ENCODE data around the gene CACNA1A. TPM values are rescaled to one million over a fixed set of nuclear protein-coding genes. Genes with fewer than 3 reads are reported as not detected.

CACNA1A gene
- total RNA-seq, 4 donors from 2014 or later: 0.33 to 0.75 (median 0.43) TPM

DNA sequence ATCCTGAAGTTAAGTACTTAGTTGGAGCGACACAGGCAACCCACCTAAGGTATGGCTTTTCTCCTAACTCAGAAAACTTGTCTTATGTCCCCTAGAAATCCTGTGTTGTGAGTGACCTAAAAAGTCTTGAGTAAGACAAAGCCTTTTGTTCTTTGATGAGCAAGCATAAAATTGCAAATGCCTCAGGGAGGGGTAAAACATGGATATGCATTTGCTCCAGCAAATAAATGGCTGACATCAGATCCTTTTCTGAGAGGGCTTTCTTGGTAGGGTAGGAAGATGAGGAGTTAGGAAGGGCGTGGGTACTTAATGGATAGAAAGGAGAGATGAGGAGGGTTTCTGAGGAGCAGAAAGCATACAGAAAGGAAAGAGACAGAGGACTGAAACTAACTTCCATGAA is 192.4 kb downstream of the CACNA1A start:
- Histone ChIP-seq H3K4me1 (no peaks in the 10 kb centered on the region), H3K27ac (replicated peaks in 1 of 4) (no peak overlapping the region), H3K36me3 (no peaks in the 10 kb centered on the region), H3K4me3 (no peak overlapping the region), H3K9me3 (peaks cover 0 to 37% (median 15%) of the 10 kb centered on the region in 4 donors), H3K27me3 (peaks cover 0 to 6% (median 0%) of the 10 kb centered on the region in 4 donors)
- no peak for TF ChIP-seq EP300 (IDR thresholded peaks at IDR 0.05)
- no peak for TF ChIP-seq POLR2A (IDR thresholded peaks at IDR 0.05; ENCODE audit: low read depth)
- no peak for TF ChIP-seq POLR2AphosphoS5 (IDR thresholded peaks at IDR 0.05)
- TF ChIP-seq, protein P1, sequence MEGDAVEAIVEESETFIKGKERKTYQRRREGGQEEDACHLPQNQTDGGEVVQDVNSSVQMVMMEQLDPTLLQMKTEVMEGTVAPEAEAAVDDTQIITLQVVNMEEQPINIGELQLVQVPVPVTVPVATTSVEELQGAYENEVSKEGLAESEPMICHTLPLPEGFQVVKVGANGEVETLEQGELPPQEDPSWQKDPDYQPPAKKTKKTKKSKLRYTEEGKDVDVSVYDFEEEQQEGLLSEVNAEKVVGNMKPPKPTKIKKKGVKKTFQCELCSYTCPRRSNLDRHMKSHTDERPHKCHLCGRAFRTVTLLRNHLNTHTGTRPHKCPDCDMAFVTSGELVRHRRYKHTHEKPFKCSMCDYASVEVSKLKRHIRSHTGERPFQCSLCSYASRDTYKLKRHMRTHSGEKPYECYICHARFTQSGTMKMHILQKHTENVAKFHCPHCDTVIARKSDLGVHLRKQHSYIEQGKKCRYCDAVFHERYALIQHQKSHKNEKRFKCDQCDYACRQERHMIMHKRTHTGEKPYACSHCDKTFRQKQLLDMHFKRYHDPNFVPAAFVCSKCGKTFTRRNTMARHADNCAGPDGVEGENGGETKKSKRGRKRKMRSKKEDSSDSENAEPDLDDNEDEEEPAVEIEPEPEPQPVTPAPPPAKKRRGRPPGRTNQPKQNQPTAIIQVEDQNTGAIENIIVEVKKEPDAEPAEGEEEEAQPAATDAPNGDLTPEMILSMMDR (IDR thresholded peaks at IDR 0.05): no peak
- WGBS: 88% methylated on average over 2 of the region's 2 CpGs
- intact Hi-C loops (cut with DNase I): no loop called here
- no peak for DNase-seq (ENCODE audit: extremely low spot score)

DNA sequence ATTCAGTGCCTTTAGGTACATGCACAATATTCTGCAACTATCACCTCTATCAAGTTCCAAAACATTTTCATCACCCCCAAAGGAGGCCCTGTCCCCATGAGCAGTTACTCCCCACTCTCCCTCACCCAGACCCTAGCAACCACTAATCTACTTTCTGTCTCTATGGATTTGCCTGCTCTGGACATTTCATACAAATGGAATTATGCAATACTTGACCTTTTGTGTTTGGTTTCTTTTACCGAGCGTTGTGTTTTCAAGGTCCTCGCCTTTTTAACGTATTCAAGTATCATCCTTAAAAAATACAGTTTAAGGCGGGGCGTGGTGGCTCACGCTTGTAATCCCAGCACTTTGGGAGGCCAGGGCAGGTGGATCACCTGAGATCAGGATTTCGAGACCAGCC is 196.4 kb downstream of the CACNA1A start:
- Histone ChIP-seq H3K36me3 (no peaks in the 10 kb centered on the region), H3K27ac (replicated peaks in 1 of 4) (no peak overlapping the region), H3K4me1 (no peaks in the 10 kb centered on the region), H3K4me3 (no peak overlapping the region), H3K27me3 (peaks cover 0 to 21% (median 0%) of the 10 kb centered on the region in 4 donors), H3K9me3 (peaks cover 0 to 28% (median 13%) of the 10 kb centered on the region in 4 donors)
- no peak for DNase-seq (ENCODE audit: extremely low spot score)
- 73% methylated on average over 8 of the region's 8 CpGs for WGBS
- intact Hi-C loops (cut with DNase I): no loop called here
- TF ChIP-seq POLR2AphosphoS5 (IDR thresholded peaks at IDR 0.05): no peak
- no peak for TF ChIP-seq POLR2A (IDR thresholded peaks at IDR 0.05; ENCODE audit: low read depth)
- TF ChIP-seq EP300 (IDR thresholded peaks at IDR 0.05): no peak
- TF ChIP-seq, protein P1 (IDR thresholded peaks at IDR 0.05): no peak

DNA sequence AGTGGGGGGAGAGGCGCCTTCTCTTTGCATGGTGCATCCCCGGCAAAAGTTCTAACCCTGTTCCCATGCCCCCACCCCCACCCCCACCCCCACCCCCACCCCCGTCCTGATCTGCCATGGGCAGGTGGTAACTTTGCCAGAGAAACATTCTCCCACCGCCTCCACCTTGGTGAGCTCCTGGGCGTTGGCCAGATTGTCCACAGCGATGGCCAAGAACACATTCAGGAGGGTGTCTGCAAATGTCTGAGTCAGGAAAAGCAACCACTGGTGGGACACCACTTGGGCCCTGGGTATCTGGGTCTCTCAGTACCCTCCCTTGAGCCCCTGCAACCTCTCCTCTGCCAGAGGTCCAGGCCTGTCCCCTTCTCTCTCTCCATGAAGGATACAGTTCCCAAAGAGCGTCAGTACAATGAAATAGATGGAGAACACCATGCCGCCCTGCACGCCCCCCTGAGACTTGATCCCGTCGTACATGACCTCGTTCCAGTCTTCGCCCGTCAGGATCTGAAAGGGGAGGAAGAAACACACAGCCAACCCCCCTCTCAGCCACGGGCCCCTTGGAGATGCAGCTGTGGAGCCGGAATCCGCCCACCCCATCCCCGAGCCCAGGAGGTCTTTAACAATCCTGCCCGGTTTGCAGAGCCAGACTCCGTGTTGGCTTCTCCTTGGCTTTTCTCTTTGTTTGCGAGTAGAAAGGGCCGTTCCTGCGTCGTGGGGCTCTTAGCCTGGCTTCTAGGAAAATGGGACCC is 202.7 kb downstream of the CACNA1A start:
- no peak for TF ChIP-seq POLR2AphosphoS5 (IDR thresholded peaks at IDR 0.05)
- TF ChIP-seq POLR2A (IDR thresholded peaks at IDR 0.05; ENCODE audit: low read depth): no peak
- TF ChIP-seq EP300 (IDR thresholded peaks at IDR 0.05): no peak
- TF ChIP-seq, protein P1 (IDR thresholded peaks at IDR 0.05): no peak
- peaks cover 0 to 6% (median 4%) of the 10 kb centered on the region in 4 donors for H3K4me1 ChIP-seq
- H3K27ac ChIP-seq (replicated peaks in 1 of 4): no peak overlapping the region
- H3K9me3 ChIP-seq: no peaks in the 10 kb centered on the region
- H3K36me3 ChIP-seq: no peaks in the 10 kb centered on the region
- H3K4me3 ChIP-seq: no peak overlapping the region
- intact Hi-C loops (cut with DNase I): no loop called here
- no peak for DNase-seq (ENCODE audit: extremely low spot score)
- WGBS: 71% methylated on average over 22 of the region's 24 CpGs
- H3K27me3 ChIP-seq: peaks cover 0 to 77% (median 10%) of the 10 kb centered on the region in 4 donors

- TF ChIP-seq EP300 (IDR thresholded peaks at IDR 0.05) (no peak), POLR2AphosphoS5 (IDR thresholded peaks at IDR 0.05) (no peak), POLR2A (IDR thresholded peaks at IDR 0.05; ENCODE audit: low read depth) (no peak)
- TF ChIP-seq, protein P1 (IDR thresholded peaks at IDR 0.05): no peak
- no peaks in the 10 kb centered on the region for H3K36me3 ChIP-seq
- no peak overlapping the region for H3K4me3 ChIP-seq
- H3K4me1 ChIP-seq: peaks cover 0 to 8% (median 6%) of the 10 kb centered on the region in 4 donors
- peaks cover 0 to 86% (median 12%) of the 10 kb centered on the region in 4 donors for H3K27me3 ChIP-seq
- no peak overlapping the region for H3K27ac ChIP-seq (replicated peaks in 1 of 4)
- 44% methylated on average over 9 of the region's 12 CpGs for WGBS
- no peak for DNase-seq (ENCODE audit: extremely low spot score)
- intact Hi-C loops (cut with DNase I): no loop called here
- no peaks in the 10 kb centered on the region for H3K9me3 ChIP-seq
Observed at GRCh38 chr19:13302526-13303270, 203.6 kb downstream of the CACNA1A start.

Data from esophagus muscularis mucosa (tissue), 4 donors.